Measurements from ENCODE around the gene POLR3F. TPM values are rescaled to one million over a fixed set of nuclear protein-coding genes. Genes with fewer than 3 reads are reported as not detected.

The POLR3F gene
- total and polyA plus RNA-seq, 8 donors: 8.0 to 21.7 (median 18.0) TPM

- H3K27me3 ChIP-seq: no peaks in the 10 kb centered on the region
- no peak for TF ChIP-seq CTCF (IDR thresholded peaks at IDR 0.05)
- DNase-seq (no peak), ATAC-seq (no peak)
- peaks cover 0 to 3% of the 10 kb centered on the region in 2 donors for H3K9me3 ChIP-seq
- no peak overlapping the region for H3K27ac ChIP-seq
- no peak overlapping the region for H3K4me3 ChIP-seq
- H3K4me1 ChIP-seq: no peaks in the 10 kb centered on the region
- H3K36me3 ChIP-seq: no peaks in the 10 kb centered on the region
- intact Hi-C loops (cut with DNase I): no loop called here
These were observed 10.6 kb upstream of the POLR3F start for GRCh38 chr20:18456600-18456999.

GRCh38 chr20:18465536-18466200, 1.5 kb upstream of the POLR3F start:
- peaks cover 4 to 19% of the 10 kb centered on the region in 2 donors for H3K4me1 ChIP-seq
- no peak for TF ChIP-seq CTCF (IDR thresholded peaks at IDR 0.05)
- no peak for ATAC-seq
- no peak overlapping the region for H3K4me3 ChIP-seq
- H3K27ac ChIP-seq: no peak overlapping the region
- peaks cover 0 to 15% of the 10 kb centered on the region in 2 donors for H3K36me3 ChIP-seq
- no peaks in the 10 kb centered on the region for H3K9me3 ChIP-seq
- DNase-seq: no peak
- intact Hi-C loops (cut with DNase I): no loop called here
- H3K27me3 ChIP-seq: no peaks in the 10 kb centered on the region

- ATAC-seq: peak; percentile 72
- peaks cover 0 to 23% of the 10 kb centered on the region in 2 donors for H3K36me3 ChIP-seq
- no peaks in the 10 kb centered on the region for H3K27me3 ChIP-seq
- peak overlapping the region; percentile 67 to 83 for H3K4me3 ChIP-seq
- intact Hi-C loops (cut with DNase I): no loop called here
- no peak for DNase-seq
- peaks cover 4 to 19% of the 10 kb centered on the region in 2 donors for H3K4me1 ChIP-seq
- H3K27ac ChIP-seq: peak overlapping the region in 1 of 2 donors; percentile 45
- TF ChIP-seq CTCF (IDR thresholded peaks at IDR 0.05): no peak
- no peaks in the 10 kb centered on the region for H3K9me3 ChIP-seq
These were observed 656 bp upstream of the POLR3F start for GRCh38 chr20:18466574-18466893.

GRCh38 chr20:18477218-18477617, 10.0 kb downstream of the POLR3F start:
- no peaks in the 10 kb centered on the region for H3K27me3 ChIP-seq
- intact Hi-C loops (cut with DNase I): no loop called here
- no peak overlapping the region for H3K4me3 ChIP-seq
- H3K4me1 ChIP-seq: no peaks in the 10 kb centered on the region
- TF ChIP-seq CTCF (IDR thresholded peaks at IDR 0.05): no peak
- H3K9me3 ChIP-seq: no peaks in the 10 kb centered on the region
- ATAC-seq (no peak), DNase-seq (no peak)
- peaks cover 0 to 95% of the 10 kb centered on the region in 2 donors for H3K36me3 ChIP-seq
- no peak overlapping the region for H3K27ac ChIP-seq

- no peak for TF ChIP-seq CTCF (IDR thresholded peaks at IDR 0.05)
- Histone ChIP-seq H3K9me3 (no peaks in the 10 kb centered on the region), H3K4me1 (no peaks in the 10 kb centered on the region), H3K36me3 (peaks cover 0 to 97% of the 10 kb centered on the region in 2 donors), H3K27me3 (no peaks in the 10 kb centered on the region), H3K4me3 (no peak overlapping the region), H3K27ac (no peak overlapping the region)
- no peak for DNase-seq
- no peak for ATAC-seq
- intact Hi-C loops (cut with DNase I): no loop called here
These were observed 10.6 kb downstream of the POLR3F start for GRCh38 chr20:18477821-18478220.
